Hematopoietic multipotent progenitor cell treated with erythropoietin and hydrocortisone succinate and interleukin-3 and kit ligand, for 4 days (in vitro differentiated cells): ENCODE measurements around the gene CRABP2.

Experiments
- DNase-seq: peaks from one replicate; pipeline ENCODE4 v3.0.0-alpha.2; 2015

CRABP2 gene

GRCh38 chr1:156689035-156689952 lies 16.1 kb downstream of the CRABP2 start:
- DNase-seq, result peak; percentile 93

- no peak for DNase-seq
Observed at GRCh38 chr1:156684227-156684782, 21.1 kb downstream of the CRABP2 start.

- DNase-seq, result no peak
Observed at GRCh38 chr1:156682166-156682890, 23.1 kb downstream of the CRABP2 start.

- DNase-seq, result no peak
Observed at GRCh38 chr1:156681196-156681960, 24.0 kb downstream of the CRABP2 start.

- DNase-seq, result no peak
Observed at GRCh38 chr1:156680056-156680455, 25.3 kb downstream of the CRABP2 start.

- peak; percentile 66 for DNase-seq
Observed at GRCh38 chr1:156677616-156678596, 27.5 kb downstream of the CRABP2 start.

- DNase-seq, result peak; percentile 41
Observed at GRCh38 chr1:156676820-156677615, 28.4 kb downstream of the CRABP2 start, which contains the start of gene NES. NES (minus strand) TSS chr1:156677407; CDS start chr1:156677264, 143 bp downstream.

- no peak for DNase-seq
Observed at GRCh38 chr1:156676114-156676819, 29.1 kb downstream of the CRABP2 start.

- no peak for DNase-seq
Observed at GRCh38 chr1:156675210-156676113, 29.9 kb downstream of the CRABP2 start.

- no peak for DNase-seq
Observed at GRCh38 chr1:156673387-156674121, 31.8 kb downstream of the CRABP2 start.

GRCh38 chr1:156671804-156672203 lies 33.6 kb downstream of the CRABP2 start:
- DNase-seq, result no peak

- DNase-seq, result no peak
Observed at GRCh38 chr1:156670791-156671190, 34.6 kb downstream of the CRABP2 start.

- no peak for DNase-seq
Observed at GRCh38 chr1:156670359-156670758, 35.0 kb downstream of the CRABP2 start.

- DNase-seq, result no peak
Observed at GRCh38 chr1:156669794-156670193, 35.6 kb downstream of the CRABP2 start.

GRCh38 chr1:156668801-156669637 lies 36.4 kb downstream of the CRABP2 start:
- DNase-seq, result no peak

- DNase-seq, result no peak
Observed at GRCh38 chr1:156667968-156668709, 37.2 kb downstream of the CRABP2 start.
